Measurements from ENCODE around the gene WLS.

DNA sequence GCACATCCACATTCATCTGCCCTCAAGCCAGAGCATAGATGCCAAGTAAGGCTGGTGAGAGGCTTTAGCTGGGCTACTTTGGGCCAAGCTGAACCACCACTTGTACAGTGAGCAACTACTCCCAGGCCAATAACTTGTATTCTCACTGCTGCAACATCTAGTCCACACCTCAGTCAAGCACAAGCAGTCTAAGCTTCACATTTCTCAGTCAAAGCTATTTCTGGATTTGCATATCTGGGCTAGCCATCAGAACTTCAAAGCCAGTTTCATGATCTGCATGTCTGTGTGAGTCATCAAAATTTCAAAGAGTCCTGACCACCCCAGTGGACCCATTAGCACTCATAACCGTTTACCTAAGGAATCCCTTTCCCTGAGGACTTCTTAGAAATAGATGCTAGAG, 104.2 kb downstream of the WLS start:
- TF ChIP-seq, protein P1, sequence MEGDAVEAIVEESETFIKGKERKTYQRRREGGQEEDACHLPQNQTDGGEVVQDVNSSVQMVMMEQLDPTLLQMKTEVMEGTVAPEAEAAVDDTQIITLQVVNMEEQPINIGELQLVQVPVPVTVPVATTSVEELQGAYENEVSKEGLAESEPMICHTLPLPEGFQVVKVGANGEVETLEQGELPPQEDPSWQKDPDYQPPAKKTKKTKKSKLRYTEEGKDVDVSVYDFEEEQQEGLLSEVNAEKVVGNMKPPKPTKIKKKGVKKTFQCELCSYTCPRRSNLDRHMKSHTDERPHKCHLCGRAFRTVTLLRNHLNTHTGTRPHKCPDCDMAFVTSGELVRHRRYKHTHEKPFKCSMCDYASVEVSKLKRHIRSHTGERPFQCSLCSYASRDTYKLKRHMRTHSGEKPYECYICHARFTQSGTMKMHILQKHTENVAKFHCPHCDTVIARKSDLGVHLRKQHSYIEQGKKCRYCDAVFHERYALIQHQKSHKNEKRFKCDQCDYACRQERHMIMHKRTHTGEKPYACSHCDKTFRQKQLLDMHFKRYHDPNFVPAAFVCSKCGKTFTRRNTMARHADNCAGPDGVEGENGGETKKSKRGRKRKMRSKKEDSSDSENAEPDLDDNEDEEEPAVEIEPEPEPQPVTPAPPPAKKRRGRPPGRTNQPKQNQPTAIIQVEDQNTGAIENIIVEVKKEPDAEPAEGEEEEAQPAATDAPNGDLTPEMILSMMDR (IDR thresholded peaks at IDR 0.05), result no peak
- no peak for TF ChIP-seq POLR2A (IDR thresholded peaks at IDR 0.05)

All from tibial nerve (tissue), 3 donors.